ENCODE results near the gene TEDC1.
A peak's percentile ranks its signal among the peaks of the same experiment; 100 is the strongest.

TEDC1 gene, protein sequence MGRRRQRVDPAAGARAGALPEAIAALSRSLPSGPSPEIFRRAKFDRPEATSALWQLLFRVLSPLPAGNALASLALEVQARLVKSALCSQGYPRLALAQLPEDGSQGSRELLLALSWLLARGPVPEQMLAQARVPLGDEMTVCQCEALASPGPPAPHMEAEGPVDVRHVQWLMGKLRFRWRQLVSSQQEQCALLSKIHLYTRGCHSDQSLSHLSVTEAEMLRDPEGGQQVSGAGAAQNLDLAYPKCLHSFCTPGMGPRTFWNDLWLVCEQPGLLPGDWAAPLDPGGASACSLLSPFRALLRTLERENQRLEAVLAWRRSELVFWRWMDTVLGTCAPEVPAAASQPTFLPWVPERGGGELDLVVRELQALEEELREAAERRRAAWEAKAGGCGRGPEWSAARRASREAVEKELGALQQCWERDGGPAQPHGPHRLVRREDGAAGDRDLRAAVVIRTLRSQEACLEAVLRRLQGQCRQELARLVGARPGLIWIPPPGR

DNA sequence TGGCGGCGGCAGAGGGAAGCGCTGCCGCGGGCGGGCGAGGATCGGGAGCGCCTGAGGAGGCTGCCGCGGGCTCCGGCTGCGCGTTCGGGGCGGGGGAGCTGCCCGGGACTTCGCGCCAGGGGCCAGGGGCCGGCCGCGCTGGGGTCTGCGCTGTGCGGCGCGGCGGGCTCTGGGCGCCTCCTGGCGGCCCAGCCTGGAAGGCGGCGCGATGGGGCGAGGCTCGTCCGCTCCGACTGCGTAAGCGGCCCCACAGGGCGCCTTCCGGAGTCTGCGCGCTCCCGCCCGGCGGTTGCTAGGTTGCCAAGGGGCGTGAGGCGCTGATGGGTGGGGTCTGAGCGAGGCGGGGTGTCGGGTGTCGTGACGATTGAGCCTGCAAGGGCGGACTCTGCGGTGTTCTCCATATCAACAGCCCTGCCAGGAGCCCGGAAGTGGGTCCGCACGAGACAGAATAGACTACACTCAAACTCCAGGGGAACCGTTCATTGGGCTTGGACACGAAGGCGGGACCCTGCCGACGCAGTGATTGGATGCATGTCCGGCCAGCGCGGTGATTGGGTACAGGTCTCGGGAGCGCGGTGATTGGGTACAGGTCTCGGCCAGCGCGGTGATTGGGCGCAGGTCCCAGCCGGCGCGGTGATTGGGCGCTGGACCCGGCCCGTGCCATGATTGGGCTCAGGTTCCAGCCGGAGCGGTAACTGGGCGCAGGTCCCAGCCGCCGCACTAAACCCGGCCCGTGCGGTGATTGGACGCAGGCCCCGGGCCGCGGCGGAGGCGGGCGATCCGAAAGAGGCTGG is at the start of gene TEDC1:
Gene TEDC1, plus strand, starts transcription at position 675 of the 794 bp plus-strand sequence. CDS start 130 bp downstream, outside the sequence.
- peak; percentile 100 for DNase-seq (ENCODE audit: low spot score)

DNA sequence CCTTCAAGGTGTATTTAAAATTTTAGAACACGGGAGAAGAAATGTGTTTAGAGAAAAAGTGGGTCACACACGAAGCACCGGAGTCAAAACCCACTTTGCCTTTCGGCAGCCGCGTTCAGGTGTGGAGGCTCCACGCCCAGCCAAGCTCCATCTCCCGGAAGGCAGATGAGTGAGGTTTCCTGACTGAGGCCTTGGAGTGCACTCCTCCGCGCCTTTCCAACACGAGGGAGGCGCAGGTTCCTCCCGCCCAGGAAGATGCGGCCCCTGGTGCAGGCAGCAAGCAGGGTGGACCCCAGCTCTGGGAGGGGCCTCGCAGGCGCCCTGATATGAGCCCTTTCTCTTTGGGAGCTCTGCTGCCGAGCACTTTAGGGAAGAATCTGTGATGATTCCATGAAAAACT is 48.9 kb upstream of the TEDC1 start:
- no peak for DNase-seq (ENCODE audit: low spot score)

DNA sequence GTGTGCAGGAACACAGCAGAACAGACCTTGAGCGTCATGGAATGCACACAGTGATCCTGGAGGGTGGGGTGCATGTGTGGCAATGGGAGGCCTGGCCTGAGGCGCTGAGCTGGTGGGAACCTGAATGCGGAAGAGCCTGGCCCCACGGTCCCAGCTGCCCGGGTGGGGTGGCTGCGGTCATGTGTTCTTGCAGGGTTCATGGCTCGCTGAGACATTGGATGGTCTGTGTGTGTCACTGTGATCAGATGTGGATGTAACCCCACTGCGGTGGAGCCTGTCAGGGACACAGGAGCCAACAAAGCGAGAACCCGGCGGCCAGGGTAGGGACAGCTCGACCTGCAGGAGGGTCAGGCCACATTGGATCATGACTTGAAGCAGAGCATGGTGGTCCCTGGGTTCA is 48.2 kb upstream of the TEDC1 start:
- no peak for DNase-seq (ENCODE audit: low spot score)

DNA sequence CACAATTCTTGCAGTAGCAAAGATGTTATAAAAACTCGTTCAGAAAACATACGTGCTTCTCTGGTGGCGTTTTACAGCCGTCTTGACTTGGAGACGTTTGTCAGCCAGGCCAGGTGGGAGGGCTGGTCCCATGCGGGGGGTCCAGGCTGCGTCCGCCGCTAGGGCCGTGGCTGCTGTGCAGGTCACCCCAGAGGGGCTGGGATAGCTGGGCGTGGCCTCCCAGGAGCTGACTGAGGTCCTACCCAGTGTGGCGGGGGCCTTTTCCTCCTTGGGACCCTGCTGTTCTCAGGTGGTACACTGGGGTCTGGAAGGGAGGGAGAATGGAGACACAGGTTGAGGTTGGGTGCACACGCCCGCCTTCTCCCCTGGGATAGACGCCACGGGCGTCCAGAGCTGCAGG is 46.2 kb upstream of the TEDC1 start:
- no peak for DNase-seq (ENCODE audit: low spot score)

DNA sequence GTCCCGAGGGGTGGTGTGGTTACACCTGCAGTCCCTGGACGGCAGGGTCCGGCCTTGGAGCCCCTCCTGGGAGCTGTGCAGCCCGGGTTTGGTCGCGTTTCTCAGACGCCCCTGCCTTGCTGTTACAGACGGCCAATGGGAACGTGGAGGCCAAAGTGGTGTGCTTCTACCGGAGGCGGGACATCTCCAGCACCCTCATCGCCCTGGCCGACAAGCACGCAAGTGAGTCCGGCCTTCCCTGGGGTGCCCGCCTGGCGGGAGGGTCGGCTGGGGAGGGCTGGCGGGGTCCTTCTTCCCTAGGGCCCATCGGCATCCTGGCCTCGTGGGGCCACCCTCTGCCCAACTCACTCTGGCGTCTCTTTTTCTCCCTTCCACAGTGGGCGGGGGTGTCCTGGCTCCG is 45.8 kb upstream of the TEDC1 start:
- DNase-seq (ENCODE audit: low spot score): no peak

DNA sequence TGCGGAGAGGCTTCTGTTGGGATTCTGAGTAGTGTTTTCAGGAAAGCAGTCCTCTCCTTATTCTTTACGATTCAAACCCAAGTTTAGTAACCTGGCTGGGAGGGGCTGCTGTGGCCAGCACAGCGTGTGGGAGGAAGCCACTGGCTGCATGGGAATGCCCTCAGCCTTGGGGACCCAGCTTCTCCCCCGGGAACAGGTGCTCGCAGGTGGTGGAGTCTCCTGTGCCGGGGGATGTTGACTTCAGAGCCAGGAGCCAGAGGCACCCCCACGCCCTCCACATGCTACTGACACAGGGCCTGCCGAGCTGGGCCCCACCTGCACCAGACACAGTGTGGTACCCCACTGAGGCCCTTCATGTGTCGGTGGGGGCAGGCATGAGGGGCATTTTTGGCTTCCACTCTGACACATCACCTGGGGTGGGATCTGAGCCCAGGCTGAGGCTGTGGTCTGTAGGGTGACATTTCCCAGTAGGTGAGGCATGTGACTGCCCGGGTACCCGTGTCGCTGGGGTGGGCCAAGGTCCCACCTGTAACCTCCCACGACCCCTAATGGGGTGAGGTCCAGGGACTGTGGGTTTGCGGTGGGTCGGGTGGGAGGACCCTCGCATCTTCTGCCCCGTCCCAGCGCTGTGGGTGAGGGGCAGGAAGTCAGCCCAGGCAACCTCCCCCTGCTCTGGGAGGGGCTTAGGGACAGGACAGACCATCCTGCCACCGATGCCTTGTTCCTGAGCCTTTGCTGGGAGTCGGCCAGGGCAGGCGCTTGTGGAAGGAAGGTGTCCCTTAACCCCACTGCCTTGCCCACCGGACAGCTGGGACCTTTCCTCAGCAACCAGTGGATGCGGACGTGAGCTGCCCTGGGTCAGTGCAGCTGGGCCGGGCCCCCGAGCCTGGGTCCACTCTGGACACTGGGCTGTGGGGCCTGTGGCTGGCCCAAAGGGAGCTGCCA is 44.9 kb upstream of the TEDC1 start:
- DNase-seq (ENCODE audit: low spot score): no peak

DNA sequence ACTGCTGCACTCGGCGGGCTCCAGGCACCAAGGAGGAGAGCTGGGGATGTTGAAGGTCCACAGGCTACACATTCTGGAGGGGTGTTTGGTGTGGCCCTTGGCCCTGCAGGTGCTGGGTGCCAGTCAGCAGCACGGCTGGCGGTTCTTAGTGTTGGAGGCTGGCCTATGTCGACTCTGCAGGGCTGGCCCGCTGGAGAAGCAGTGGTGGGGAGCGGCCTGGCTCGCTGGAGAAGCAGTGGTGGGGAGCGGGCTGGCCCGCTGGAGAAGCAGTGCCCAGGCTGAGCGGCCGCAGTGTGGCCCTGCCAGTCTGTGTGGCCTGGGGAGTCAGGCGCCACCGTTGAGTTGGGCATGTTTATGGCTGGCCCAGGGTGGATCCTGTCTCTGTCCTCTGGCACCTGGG is 44.1 kb upstream of the TEDC1 start:
- DNase-seq (ENCODE audit: low spot score): no peak

DNA sequence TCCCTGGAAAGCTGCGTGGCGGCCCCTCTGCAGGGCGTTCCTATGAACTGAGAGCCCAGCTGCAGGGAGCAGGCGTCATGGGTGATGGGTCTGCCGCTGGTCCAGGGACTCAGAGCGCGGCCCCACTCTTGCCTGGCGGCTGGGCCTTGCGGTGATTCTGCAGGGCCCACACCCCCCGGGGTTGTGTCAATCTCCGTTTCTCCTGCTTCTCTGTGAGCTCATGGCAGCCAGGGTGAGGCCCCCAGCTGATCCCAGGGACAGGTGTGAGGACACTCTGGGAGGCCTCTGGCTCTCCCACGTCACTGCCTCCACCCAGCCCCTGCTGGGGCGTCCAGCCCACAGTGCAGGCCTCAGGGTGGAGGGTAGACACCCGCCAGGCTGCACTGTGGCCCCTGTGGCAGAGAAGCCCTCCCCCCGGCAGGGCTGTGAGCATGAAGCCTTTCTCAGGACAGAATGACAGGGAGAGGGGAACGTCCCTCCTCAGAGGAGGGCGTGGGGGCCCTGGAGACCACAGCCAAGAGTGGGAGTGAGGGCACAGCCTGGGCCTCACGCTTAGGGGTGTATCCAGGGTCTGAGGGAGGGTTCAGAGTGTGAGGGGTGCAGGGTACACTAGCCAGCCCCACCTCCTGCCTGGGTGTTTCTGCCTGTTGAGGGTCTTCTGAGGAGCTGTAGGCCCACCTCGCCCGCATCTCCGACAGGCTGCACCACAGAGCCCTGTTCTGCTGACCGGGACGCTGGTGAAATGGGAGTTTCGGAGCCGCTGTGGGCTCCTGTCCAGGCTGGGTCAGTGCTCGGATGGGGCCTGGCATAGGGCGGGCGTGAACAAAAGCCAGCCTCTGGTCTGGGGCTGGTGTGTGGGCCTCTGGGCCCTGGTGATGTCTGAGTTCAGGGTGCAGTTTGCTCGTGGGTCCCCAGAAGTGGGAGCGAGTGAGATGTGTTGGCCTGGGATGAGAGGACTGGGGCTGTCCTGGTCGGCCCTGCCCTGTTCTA is 43.1 kb upstream of the TEDC1 start:
- no peak for DNase-seq (ENCODE audit: low spot score)

DNA sequence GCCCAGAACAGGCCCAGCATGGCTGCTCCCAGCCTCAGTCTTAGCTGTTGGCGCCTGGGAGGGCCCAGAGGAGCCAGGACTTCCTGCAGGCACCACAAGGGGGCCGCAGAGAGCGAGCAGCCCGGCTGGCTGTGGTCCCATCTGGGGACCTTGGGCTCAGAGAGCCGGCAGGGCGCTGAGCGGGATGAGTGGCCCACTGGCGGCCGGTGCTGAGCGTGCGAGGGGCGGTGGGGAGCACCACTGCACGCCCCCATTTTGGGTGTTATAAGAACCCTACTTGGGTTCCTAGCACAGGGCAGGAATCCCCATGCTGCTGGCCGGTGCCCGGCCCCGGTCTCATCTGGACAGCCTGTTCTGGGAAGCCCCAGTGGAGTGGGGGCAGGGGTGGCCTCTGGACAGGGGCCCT is 42.3 kb upstream of the TEDC1 start:
- peak; percentile 69 for DNase-seq (ENCODE audit: low spot score)

DNA sequence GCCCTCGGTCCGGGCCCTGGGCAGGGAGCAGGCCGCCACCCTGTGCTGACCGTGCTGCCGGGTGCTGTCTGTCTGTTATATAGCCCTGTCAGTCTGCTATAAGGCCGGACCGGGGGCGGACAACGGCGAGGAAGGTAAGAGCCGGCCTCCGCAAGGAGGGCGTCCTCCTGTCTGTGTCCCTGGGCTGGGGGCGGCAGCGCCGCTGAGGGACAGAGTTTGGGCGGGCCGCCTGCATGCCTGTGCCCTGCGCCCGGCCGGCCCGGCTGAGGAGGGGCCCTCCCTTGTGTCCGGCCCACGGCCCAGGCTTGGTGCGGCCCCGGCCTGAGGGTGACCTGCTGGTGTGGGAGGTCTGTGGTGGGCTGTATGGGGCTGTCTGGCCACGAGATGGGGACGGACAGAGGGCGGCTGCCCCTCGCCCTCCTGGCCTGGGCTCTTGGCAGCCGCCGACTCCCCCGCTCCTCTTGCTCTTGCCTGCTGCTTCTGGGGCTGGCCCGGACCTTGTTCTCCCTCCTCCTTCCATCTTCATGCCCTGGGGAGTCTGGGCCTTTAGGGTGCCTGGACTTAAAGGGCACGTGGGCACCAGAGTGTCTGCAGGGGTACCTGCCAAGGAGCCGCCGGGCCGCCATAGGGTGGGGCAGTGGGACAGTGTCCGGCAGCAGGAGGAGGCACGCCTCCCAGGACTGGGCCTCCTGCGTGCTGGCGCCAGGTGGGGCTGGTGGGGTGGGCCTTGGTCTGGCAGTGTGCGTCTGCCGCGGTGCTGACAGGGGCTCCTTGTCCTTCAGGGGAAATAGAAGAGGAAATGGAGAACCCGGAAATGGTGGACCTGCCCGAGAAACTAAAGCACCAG is 41.5 kb upstream of the TEDC1 start:
- no peak for DNase-seq (ENCODE audit: low spot score)

DNA sequence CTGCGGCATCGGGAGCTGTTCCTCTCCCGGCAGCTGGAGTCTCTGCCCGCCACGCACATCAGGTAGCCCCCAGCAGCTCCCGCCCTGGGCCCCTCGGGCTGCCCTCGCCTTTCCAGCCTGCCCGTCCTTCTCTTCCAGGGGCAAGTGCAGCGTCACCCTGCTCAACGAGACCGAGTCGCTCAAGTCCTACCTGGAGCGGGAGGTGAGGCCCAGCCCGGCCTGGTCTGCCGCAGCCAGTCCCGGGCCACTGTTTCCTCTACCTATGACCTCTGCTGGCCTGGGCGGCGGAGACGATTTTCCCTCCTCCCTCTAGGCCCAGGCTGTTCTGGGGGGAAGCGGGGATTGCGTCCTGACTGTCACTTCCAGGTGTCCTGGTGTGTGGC is 40.9 kb upstream of the TEDC1 start:
- no peak for DNase-seq (ENCODE audit: low spot score)

DNA sequence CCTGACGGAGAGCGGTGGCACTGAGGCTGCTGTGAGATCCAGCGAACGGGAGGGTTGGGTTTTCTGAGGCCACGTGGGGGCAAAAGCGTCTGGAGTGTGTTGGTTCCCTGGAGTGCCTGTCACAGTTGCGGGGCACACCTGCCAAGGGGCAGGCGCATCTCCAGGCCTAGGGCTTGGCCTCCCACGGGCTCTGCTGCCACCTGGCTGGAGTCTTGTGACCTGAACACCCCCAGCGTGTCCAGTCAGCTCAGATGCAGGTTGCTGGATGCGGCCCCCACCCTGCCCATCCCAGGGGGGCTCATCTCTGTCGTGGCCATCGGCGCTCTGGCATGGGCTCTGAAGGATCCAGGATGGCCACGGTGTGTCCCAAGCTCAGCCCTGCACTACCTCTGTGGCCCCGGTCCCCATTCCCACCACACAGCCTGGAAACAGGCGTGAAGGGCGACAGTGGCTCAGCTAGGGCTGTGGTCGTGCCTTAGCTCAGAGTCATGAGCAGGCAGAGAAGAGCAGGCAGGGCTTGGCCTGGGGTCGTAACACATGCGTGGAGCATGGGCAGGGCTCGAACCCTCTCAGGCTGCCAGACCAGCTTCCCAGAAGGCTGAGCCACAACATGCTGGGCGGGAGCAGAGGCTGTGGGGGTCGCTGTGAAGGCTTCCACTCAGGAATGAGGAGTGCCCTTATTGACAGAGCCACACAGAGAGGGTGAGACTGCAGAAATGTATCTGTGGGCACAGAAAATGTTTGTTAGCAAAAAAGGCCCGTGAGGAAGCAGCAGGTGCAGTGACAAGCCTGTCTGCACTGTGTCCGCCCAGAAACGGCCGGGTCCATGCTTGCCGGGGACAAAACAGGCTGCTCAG is 40.0 kb upstream of the TEDC1 start:
- no peak for DNase-seq (ENCODE audit: low spot score)

DNA sequence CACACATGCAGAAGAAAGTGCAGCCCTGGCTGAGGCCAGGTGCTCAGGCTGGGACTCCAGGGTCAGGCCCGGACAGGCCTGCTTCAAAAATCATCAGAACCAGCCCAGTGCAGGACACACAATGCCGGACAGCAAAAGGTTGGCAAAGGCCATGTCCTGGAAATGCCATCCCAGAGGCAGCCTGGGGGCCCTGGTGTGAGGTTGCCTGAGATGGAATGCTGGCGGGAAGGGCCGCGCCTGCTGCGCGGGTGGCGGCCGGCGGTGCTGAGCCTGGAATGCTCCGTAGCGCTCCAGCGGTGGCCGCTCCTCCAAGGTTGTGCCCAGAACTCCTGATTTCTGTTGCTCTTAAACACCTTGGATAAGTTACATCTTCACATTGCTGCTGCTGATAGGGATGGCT is 38.1 kb upstream of the TEDC1 start:
- no peak for DNase-seq (ENCODE audit: low spot score)

DNA sequence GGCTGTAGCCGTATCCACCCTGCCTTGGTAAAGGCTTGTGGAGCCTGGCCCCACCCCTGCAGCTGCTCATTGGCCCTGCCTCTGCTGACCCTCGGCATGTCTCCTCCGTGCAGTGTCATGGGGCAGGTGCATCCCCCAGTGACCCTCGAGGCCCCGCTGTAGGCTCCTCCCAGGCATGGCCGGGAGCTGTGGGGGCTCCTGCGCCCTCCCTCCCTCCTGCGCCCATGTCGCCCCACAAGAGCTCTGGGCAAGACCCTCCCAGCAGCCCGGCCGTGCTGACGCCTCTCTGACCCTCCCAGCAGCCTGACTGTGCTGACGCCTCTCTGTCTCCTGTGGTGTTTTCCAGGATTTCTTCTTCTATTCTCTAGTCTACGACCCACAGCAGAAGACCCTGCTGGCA is 37.2 kb upstream of the TEDC1 start:
- no peak for DNase-seq (ENCODE audit: low spot score)

DNA sequence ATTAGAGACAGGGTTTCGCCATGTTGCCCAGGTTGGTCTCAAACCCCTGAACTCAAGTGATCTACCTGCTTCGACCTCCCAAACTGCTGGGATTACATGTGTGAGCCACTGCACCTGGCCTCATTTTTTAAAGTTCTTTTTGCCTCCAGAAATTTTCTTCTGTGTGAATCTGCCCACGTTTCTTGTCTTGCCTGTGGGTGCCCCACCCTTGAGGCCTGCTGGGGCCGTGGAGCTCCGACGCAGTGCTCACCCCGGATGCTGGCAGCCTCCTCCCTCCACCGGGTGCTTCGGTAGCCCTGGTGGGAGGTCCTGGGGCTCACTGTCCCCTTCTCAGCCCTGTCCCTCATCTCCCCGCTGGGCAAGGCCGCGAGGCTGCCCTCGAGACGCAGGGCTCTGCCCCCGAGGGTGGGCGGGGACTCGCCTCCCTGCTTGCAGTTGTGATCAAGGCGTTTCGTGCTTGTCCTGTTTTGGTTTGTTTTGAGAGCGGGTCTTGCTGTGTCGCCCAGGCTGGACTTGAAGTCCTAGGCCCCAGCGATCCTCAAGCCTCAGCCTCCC is 35.9 kb upstream of the TEDC1 start:
- DNase-seq (ENCODE audit: low spot score): no peak

DNA sequence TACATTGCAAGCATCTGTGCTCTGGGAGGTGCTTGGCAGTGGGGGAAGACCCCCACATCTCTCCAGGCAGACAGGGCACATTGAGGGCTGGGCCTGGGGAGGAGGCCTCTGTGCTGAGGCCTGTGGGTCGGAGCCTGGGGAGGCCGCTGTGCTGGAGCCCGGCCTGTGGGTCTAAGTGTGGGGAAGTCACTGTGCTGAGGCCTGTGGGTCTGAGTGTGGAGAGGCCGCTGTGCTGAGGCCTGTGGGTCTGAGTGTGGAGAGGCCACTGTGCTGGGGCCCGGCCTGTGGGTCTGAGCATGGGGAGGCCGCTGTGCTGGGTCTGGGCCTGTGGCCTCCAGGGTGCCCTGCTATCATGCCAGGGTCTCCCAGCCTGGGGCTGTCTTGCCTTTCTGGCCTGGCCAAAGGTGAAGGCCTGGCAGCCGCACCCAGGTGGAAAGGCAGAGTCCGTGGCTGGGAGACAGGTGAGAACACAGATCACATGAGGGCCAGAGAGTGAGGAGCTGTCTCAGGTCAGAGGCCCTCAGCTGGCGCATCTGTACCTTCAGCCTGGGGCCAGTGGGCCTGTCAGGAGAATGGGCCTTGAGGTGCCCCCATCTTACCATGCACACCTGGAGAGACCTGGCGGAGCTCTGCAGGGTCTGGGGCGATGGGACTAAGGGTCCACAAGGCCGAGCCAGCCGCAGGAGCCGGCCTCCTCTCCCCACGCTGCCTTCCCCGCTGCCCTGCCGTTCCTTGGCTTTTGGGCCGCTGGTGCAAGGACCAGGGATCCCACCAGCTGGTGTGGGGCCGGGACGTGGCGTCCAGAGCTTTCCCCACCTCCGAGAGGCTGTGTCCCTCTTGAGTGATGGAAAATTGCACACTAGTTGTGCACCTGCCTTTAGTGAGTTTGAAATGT is 35.0 kb upstream of the TEDC1 start:
- no peak for DNase-seq (ENCODE audit: low spot score)
